Endothelial cell of umbilical vein (primary cell): ENCODE data around the gene SLC22A7. TPM values are rescaled to one million over a fixed set of nuclear protein-coding genes. Genes with fewer than 3 reads are reported as not detected.

ENCODE experiments used
- BruUV-seq: library from RNA; stranded (reverse); fragments of 400-500 nt; replicated peaks from 2 replicates; lab custom pipeline; 2021; lab: Mats Ljungman, UMichigan
- CTCF ChIA-PET: fragments of 300-600, 350-600 bp; sonication (Branson Sonifier 250); formaldehyde crosslinking; loops from one replicate; lab custom pipeline; 2021; ENCODE audit warnings: antibody characterized with exemption, inconsistent platforms; lab: Charles Lee
- POLR2A ChIA-PET: fragments of 300-600, 350-600 bp; sonication (Branson Sonifier 250); formaldehyde crosslinking; loops from one replicate; lab custom pipeline; 2021; ENCODE audit warnings: antibody characterized with exemption, inconsistent platforms; lab: Charles Lee
- DNase-seq: peaks from one replicate; pipeline ENCODE4 v3.0.0-alpha.2; 2011; ENCODE audit warnings: low read depth, low spot score
- FAIRE-seq: peaks from 2 replicates; lab custom pipeline; 2011; peaks lifted over from hg19 to GRCh38; lab: Jason Lieb, UNC
- H2AFZ ChIP-seq: 2 replicates; pipeline ENCODE4 v1.6.0; 2012; ENCODE audit warnings: low read depth, low read length, control low read depth, inconsistent platforms
- H3K27ac ChIP-seq: 2 replicates; pipeline ENCODE4 v1.5.1; 2011; ENCODE audit warnings: low read depth, mild to moderate bottlenecking, control low read depth, low read length, moderate library complexity; ENCODE audit not compliant: insufficient read depth
- H3K27me3 ChIP-seq, 2 experiments: 2 replicates each; pipeline versions ENCODE4 v1.6.0 to v1.6.1; 2011; ENCODE audit warnings: low read length in 2 of 2, mixed read lengths in 1 of 2; ENCODE audit not compliant: control insufficient read depth in 2 of 2, insufficient read depth in 2 of 2
- H3K36me3 ChIP-seq, 2 experiments: 2 replicates in 1 of 2; 3 replicates in 1 of 2; pipeline ENCODE4 v1.5.1; 2011; ENCODE audit warnings: low read length in 2 of 2, mild to moderate bottlenecking in 1 of 2, moderate library complexity in 1 of 2; ENCODE audit not compliant: control insufficient read depth in 2 of 2, insufficient read depth in 2 of 2; ENCODE audit errors: extremely low read depth in 1 of 2
- H3K4me1 ChIP-seq: 3 replicates; pipeline ENCODE4 v1.5.1; 2011; ENCODE audit warnings: mild to moderate bottlenecking, low read length; ENCODE audit not compliant: control insufficient read depth, insufficient read depth; ENCODE audit errors: extremely low read depth
- H3K4me2 ChIP-seq: 2 replicates; pipeline ENCODE4 v1.6.1; 2011; ENCODE audit warnings: low read length, control low read depth, mixed read lengths; ENCODE audit not compliant: insufficient read depth
- H3K4me3 ChIP-seq, 3 experiments: fragments of 200-600 bp in 1 of 3; sonication (generic), shearing (Covaris generic) in 1 of 3; replicated peaks in 1 of 3; 2 replicates each; pipeline ENCODE4 v1.5.1; 2011 to 2016; ENCODE audit warnings: control low read depth in 3 of 3, low read length in 3 of 3, mild to moderate bottlenecking in 2 of 3, inconsistent platforms in 1 of 3, low read depth in 1 of 3, moderate library complexity in 1 of 3; ENCODE audit not compliant: insufficient read depth in 1 of 3
- H3K79me2 ChIP-seq: 2 replicates; pipeline ENCODE4 v1.6.0; 2012; ENCODE audit warnings: low read length, inconsistent platforms; ENCODE audit not compliant: control insufficient read depth, insufficient read depth
- H3K9ac ChIP-seq: replicated peaks from 2 replicates; pipeline ENCODE3; 2011; ENCODE audit warnings: low read length, control low read depth; ENCODE audit not compliant: insufficient read depth; ENCODE audit errors: extremely low read depth
- H3K9me1 ChIP-seq: replicated peaks from 3 replicates; pipeline ENCODE4 v1.6.0; 2011; ENCODE audit warnings: mild to moderate bottlenecking, low read length; ENCODE audit not compliant: control insufficient read depth, insufficient read depth; ENCODE audit errors: extremely low read depth
- H3K9me3 ChIP-seq: replicated peaks from 2 replicates; pipeline ENCODE4 v1.5.1; 2012; ENCODE audit warnings: low read length, inconsistent platforms; ENCODE audit not compliant: control insufficient read depth, insufficient read depth
- H4K20me1 ChIP-seq: replicated peaks from 2 replicates; pipeline ENCODE3; 2011; ENCODE audit warnings: mild to moderate bottlenecking, low read length; ENCODE audit not compliant: control insufficient read depth, insufficient read depth; ENCODE audit errors: extremely low read depth
- CTCF ChIP-seq, 2 donors: IDR thresholded peaks; 1 replicate in 1 of 2; 2 replicates in 1 of 2; pipeline ENCODE4 v1.5.1; 2011; ENCODE audit warnings: low read length in 2 of 2, mild to moderate bottlenecking in 2 of 2, moderate library complexity in 2 of 2, control low read depth in 1 of 2, inconsistent platforms in 1 of 2, low read depth in 1 of 2; ENCODE audit not compliant: insufficient read depth in 1 of 2; ENCODE audit errors: extremely low read depth in 1 of 2
- EZH2 ChIP-seq: IDR thresholded peaks from 2 replicates; pipeline ENCODE4 v1.6.1; 2012; ENCODE audit warnings: borderline replicate concordance, low read depth, mild to moderate bottlenecking, moderate library complexity, low read length, inconsistent platforms; ENCODE audit not compliant: severe bottlenecking
- FOS ChIP-seq: IDR thresholded peaks from 2 replicates; pipeline ENCODE4 v1.6.1; 2011; ENCODE audit warnings: mild to moderate bottlenecking, low read length, moderate library complexity, borderline replicate concordance; ENCODE audit not compliant: insufficient read depth
- GATA2 ChIP-seq: IDR thresholded peaks from 2 replicates; pipeline ENCODE4 v1.7.0; 2011; ENCODE audit warnings: low read depth, mild to moderate bottlenecking, moderate library complexity, mixed read lengths, low read length; ENCODE audit not compliant: insufficient read length, insufficient read depth
- JUN ChIP-seq: IDR thresholded peaks from 2 replicates; pipeline ENCODE4 v1.6.1; 2011; ENCODE audit warnings: borderline replicate concordance, low read depth; ENCODE audit not compliant: insufficient read length, insufficient read depth
- MAX ChIP-seq: IDR thresholded peaks from 2 replicates; pipeline ENCODE4 v1.6.1; 2011; ENCODE audit not compliant: insufficient read depth, insufficient read length
- MYC ChIP-seq: IDR thresholded peaks from one replicate; pipeline ENCODE4 v1.6.1; 2011; ENCODE audit warnings: mild to moderate bottlenecking, low read depth, low read length
- POLR2A ChIP-seq: IDR thresholded peaks from 2 replicates; pipeline ENCODE4 v1.6.1; 2012; ENCODE audit warnings: low read depth, mild to moderate bottlenecking, control low read depth, low read length
- POLR2AphosphoS5 ChIP-seq: IDR thresholded peaks from 2 replicates; pipeline ENCODE4 v1.6.1; 2012; ENCODE audit warnings: low read depth, mild to moderate bottlenecking, control low read depth, low read length, moderate library complexity; ENCODE audit not compliant: insufficient read depth
- dilution Hi-C: fragments of 300-500 bp; cut with MboI; formaldehyde crosslinking; loops from one replicate; pipeline ENCODE4 v1.15.0; 2019; ENCODE audit warnings: low sequenced_read_pairs; ENCODE audit not compliant: extremely low pct_ligation_motif_present
- intact Hi-C: fragments of 100-400 bp; cut with micrococcal nuclease; formaldehyde crosslinking; loops from one replicate; pipeline ENCODE4 v1.10.0; 2022
- polyA plus RNA-seq, 4 experiments: library from polyadenylated mRNA; depleted of rRNA in 3 of 4; stranded (reverse) in 3 of 4; unstranded in 1 of 4; fragments of >200 nt; gene quantifications; 2 replicates each; pipeline versions ENCODE4 v1.2.1 to v1.2.3, GENCODE V29; 2011 to 2012; ENCODE audit warnings: missing spikeins in 1 of 4
- total RNA-seq: library from RNA; stranded (reverse); gene quantifications from 2 replicates; pipeline ENCODE4 v1.2.3, GENCODE V29; 2021

The SLC22A7 gene
- total and polyA plus RNA-seq, 2 donors (not counting 3 experiments of a cell fraction or from before 2014, with no cell fraction given): not detected

- ChIA-PET CTCF (no interaction called here), POLR2A (no interaction called here)
- Histone ChIP-seq H3K4me1 (peaks cover 6% of the 10 kb centered on the region), H2AFZ (no peak overlapping the region), H3K9me3 (no peaks in the 10 kb centered on the region), H3K4me3 (no peak overlapping the region), H3K9ac (no peak overlapping the region), H3K9me1 (no peaks in the 10 kb centered on the region), H3K27ac (no peak overlapping the region), H3K27me3 (peaks cover 4 to 13% of the 10 kb centered on the region in 2 experiments), H3K4me2 (no peak overlapping the region), H4K20me1 (no peaks in the 10 kb centered on the region), H3K36me3 (no peaks in the 10 kb centered on the region), H3K79me2 (no peaks in the 10 kb centered on the region)
- TF ChIP-seq EZH2 (no peak), GATA2 (no peak), MYC (no peak), CTCF (IDR thresholded peaks at IDR 0.05; ENCODE audit: extremely low read depth in 1 of 2, insufficient read depth in 1 of 2, low read depth in 1 of 2, low read length in 2 of 2) (no peak), FOS (no peak), POLR2A (no peak), POLR2AphosphoS5 (no peak), MAX (no peak), JUN (no peak)
- DNase-seq (no peak), FAIRE-seq (no peak)
- intact Hi-C loops (no loop called here), dilution Hi-C loops (no loop called here)
- BruUV-seq: no TSS peak
Measured at GRCh38 chr6:43303751-43304331, 5.8 kb downstream of the SLC22A7 start.
